GM19468 (cell line): ENCODE measurements around the gene POLR3G.

Source experiments
- ATAC-seq: cut with Tn5 transposase; IDR thresholded peaks from one replicate; pipeline ENCODE4 v1.9.1; 2021; ENCODE audit warnings: mild to moderate bottlenecking, moderate library complexity, moderate number of reproducible peaks; ENCODE audit not compliant: unreplicated experiment; ENCODE audit errors: extremely low read depth

Gene POLR3G

GRCh38 chr5:90549223-90549622 lies 74.6 kb downstream of the POLR3G start:
- no peak for ATAC-seq

- ATAC-seq: no peak
These were observed 75.1 kb downstream of the POLR3G start for GRCh38 chr5:90549729-90550275.

GRCh38 chr5:90550963-90551362 lies 76.3 kb downstream of the POLR3G start:
- no peak for ATAC-seq

- ATAC-seq: no peak
These were observed 76.7 kb downstream of the POLR3G start for GRCh38 chr5:90551376-90551775.

- ATAC-seq: no peak
These were observed 79.0 kb downstream of the POLR3G start for GRCh38 chr5:90553711-90554110.

DNA sequence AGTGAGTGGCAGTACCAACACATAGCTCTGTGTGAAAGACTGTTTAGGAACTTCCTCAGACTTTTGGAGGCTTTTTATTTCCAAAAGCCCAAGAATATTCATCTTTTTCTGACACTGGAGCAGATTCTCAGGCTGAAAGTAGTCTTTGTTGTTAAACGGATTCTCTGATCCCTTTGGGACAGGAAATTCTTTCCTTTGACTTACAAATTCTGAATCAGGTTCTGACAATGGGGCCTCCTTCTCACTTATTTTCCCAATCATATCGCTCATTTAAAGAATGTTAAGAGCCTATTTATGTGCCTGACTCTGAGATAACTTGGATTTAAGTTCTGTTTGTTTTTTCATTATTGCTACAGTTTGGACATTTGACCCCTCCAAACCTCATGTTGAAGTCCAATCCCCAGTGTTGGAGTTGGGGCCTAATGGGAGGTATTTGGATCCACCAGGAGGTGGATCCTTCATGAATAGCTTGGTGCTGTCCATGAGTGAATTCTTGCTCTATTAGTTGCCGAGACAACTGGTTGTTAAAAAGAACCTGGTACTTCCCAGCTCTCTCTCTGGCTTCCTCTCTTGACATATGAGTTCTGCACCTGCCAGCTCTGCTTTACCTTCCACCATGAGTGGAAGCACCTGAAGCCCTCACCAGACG lies 79.8 kb downstream of the POLR3G start:
- ATAC-seq: no peak

DNA sequence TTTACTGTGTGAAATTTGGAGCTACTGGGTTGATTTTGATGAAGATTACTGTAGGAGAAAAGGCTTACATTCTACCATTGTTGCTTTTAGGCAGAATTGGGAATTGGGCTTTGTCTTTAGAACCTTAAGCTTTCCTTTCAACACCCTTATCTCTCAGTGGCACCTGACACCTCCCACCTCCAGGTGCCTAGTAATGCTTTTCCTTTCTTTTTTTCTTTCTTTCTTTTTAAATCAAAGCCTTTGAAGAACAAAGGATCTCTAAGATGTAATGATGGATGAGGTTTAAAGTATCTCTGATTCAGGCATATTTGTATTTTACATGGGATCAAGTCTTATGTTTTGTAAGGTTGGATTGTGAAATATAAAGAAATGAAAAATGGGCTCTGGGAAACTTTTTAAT lies 81.0 kb downstream of the POLR3G start:
- ATAC-seq: no peak

DNA sequence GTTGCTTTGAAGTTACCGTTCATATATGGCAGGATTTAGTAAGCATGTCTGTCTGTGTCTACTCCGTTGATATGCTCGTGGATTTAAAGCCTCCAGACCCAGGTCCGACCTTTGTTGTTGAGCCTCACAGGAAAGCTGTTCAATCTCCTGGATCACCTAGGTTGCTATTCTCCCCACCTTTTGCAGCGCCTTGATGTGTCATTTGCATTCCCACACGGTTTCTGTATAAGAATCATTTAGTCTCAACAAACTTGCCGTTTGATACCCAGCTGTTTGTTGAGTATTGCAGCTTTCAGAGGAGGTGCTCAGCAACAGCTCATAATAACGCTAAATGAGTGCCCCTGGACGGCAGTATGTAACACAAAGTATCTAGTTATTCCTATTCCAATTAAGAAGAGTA lies 82.7 kb downstream of the POLR3G start:
- no peak for ATAC-seq

DNA sequence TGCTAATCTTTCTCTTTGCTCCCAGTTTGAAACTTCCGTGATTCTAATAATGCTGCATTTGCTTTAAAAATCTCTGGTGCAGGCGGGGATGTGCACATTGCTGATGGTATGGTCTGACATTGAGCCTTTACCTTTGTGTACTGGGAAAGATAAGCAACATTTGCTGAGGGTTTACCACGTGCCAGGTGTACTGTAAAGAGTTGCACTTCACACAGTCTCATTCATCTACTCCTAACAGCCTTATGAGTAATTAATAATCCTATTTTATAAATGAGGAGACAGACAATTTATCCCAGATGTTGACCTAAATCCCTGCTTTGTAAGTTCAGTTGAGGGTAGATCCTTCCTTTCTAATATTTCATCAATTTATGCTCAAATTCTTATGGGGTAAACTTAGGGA lies 83.2 kb downstream of the POLR3G start:
- no peak for ATAC-seq

GRCh38 chr5:90558344-90559192 lies 83.9 kb downstream of the POLR3G start, which contains the start of gene ADGRV1:
TSS of gene ADGRV1 (plus strand) at chr5:90558797. CDS start at chr5:90558896, 99 bp downstream.
- ATAC-seq: no peak

DNA sequence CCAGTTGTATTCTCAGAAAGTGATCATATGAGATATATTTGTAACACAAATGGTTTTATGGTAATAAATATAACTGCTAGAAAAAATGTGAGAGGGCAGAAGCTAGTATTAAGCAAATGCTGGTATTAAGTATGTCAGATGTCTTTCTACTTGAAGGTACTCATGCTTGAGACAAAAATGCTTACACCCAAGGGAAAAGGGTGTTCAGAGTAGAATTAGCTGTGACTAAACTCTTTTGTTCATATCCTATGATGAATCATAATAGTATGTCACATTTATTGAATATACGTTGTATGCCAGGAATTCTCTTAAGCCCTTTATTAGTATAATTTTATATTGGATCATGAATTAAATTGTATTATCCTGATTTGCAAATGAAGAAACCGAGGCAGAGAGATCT lies 86.1 kb downstream of the POLR3G start:
- ATAC-seq: no peak

GRCh38 chr5:90561766-90562165 lies 87.1 kb downstream of the POLR3G start:
- ATAC-seq: no peak

- ATAC-seq: no peak
These were observed 87.7 kb downstream of the POLR3G start for GRCh38 chr5:90562341-90562740.

- no peak for ATAC-seq
These were observed 88.4 kb downstream of the POLR3G start for GRCh38 chr5:90563108-90563507.
